ENCODE measurements around the gene PTCHD4.
A peak's percentile ranks its signal among the peaks of the same experiment; 100 is the strongest.
"Not testable (repeated sequence)": the region's sequence is repeated elsewhere in the genome, so short reads cannot be mapped to it uniquely, and the experiment has no call there.

Gene PTCHD4

GRCh38 chr6:48111143-48111506 is at the start of gene PTCHD4:
Gene PTCHD4 (minus strand): TSS chr6:48111197. CDS start chr6:48068957, 42,240 bp downstream.
- no peak within 1 kb of the TSS for H3K4me3 ChIP-seq
- H3K27ac ChIP-seq: peak within 1 kb of the TSS in 1 of 21 experiments; percentile 24

GRCh38 chr6:48151142-48151541 is 40.1 kb upstream of the PTCHD4 start:
- H3K4me3 ChIP-seq: no peak overlapping the region
- H3K27ac ChIP-seq: no peak overlapping the region

GRCh38 chr6:48150701-48151100 is 39.7 kb upstream of the PTCHD4 start:
- H3K27ac ChIP-seq: no peak overlapping the region

GRCh38 chr6:48147051-48147450 is 36.1 kb upstream of the PTCHD4 start:
- Histone ChIP-seq H3K27ac (no peak overlapping the region), H3K4me3 (no peak overlapping the region)

More at GRCh38 chr6:48150701-48151100, 39.7 kb upstream of the PTCHD4 start:
- no peak overlapping the region for H3K4me3 ChIP-seq

GRCh38 chr6:48144021-48144420 is 33.0 kb upstream of the PTCHD4 start:
- no peak overlapping the region for H3K27ac ChIP-seq
- no peak overlapping the region for H3K4me3 ChIP-seq

GRCh38 chr6:48141975-48142374 is 31.0 kb upstream of the PTCHD4 start:
- Histone ChIP-seq H3K27ac (no peak overlapping the region), H3K4me3 (no peak overlapping the region)

- H3K27ac ChIP-seq: no peak overlapping the region
Observed at GRCh38 chr6:48139818-48140614, 29.0 kb upstream of the PTCHD4 start.

GRCh38 chr6:48136856-48137255 is 25.9 kb upstream of the PTCHD4 start:
- no peak overlapping the region for H3K27ac ChIP-seq
- no peak overlapping the region for H3K4me3 ChIP-seq

More at GRCh38 chr6:48139818-48140614, 29.0 kb upstream of the PTCHD4 start:
- no peak overlapping the region for H3K4me3 ChIP-seq

GRCh38 chr6:48135323-48136084 is 24.5 kb upstream of the PTCHD4 start:
- no peak overlapping the region for H3K4me3 ChIP-seq
- no peak overlapping the region for H3K27ac ChIP-seq

- Histone ChIP-seq H3K4me3 (no peak overlapping the region), H3K27ac (no peak overlapping the region)
Observed at GRCh38 chr6:48134246-48134645, 23.2 kb upstream of the PTCHD4 start.

GRCh38 chr6:48123601-48124000 is 12.6 kb upstream of the PTCHD4 start:
- no peak overlapping the region for H3K27ac ChIP-seq

GRCh38 chr6:48121983-48122749 is 11.2 kb upstream of the PTCHD4 start:
- H3K4me3 ChIP-seq, H3K27ac ChIP-seq: not testable (repeated sequence)

More at GRCh38 chr6:48123601-48124000, 12.6 kb upstream of the PTCHD4 start:
- no peak overlapping the region for H3K4me3 ChIP-seq

GRCh38 chr6:48116699-48117645 is 6.0 kb upstream of the PTCHD4 start:
- H3K27ac ChIP-seq: no peak overlapping the region
- H3K4me3 ChIP-seq: no peak overlapping the region

- no peak overlapping the region for H3K27ac ChIP-seq
- no peak overlapping the region for H3K4me3 ChIP-seq
Observed at GRCh38 chr6:48113130-48113529, 2.1 kb upstream of the PTCHD4 start.

- Histone ChIP-seq H3K27ac (no peak overlapping the region), H3K4me3 (no peak overlapping the region)
Observed at GRCh38 chr6:48111575-48111974, 578 bp upstream of the PTCHD4 start.

GRCh38 chr6:48110436-48111142 is 408 bp downstream of the PTCHD4 start:
- Histone ChIP-seq H3K4me3 (no peak overlapping the region), H3K27ac (peak overlapping the region in 1 of 21 experiments; percentile 24)

- no peak overlapping the region for H3K4me3 ChIP-seq
- H3K27ac ChIP-seq: no peak overlapping the region
Observed at GRCh38 chr6:48109944-48110343, 1.1 kb downstream of the PTCHD4 start.

GRCh38 chr6:48102476-48103195 is 8.4 kb downstream of the PTCHD4 start:
- not testable (repeated sequence) for H3K27ac ChIP-seq, H3K4me3 ChIP-seq

Measured in skin epidermis (tissue), 12 donors.